ENCODE data around the gene ADRA2B. TPM values are rescaled to one million over a fixed set of nuclear protein-coding genes. Genes with fewer than 3 reads are reported as not detected.

ADRA2B gene
- not detected for polyA plus RNA-seq (2013, experiment 1 of 2)
- 0.01 TPM for polyA plus RNA-seq (2013, experiment 2 of 2)

DNA sequence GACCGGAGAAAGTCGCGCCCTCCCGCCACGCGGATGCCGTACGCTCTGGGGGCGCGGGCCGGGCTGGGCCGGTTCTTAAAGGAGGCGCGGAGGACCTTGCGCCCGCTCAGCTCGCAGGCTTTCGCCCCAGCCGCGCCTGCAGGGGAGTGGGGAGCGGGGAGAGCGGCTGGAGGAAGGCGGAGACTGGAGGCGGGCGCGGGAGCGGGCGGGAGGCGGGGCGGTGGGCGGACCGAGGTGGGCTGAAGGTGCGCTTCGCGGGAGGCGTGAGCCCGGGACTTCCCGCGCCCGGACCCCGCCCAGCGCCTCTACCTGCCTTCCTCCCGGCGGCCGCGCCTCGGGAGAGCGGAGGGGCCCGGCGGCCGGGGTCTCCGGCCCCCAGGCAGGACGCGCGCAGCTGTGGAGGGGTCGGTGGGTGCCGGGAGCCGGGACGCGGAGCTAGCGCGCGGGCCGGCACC lies at the start of gene ADRA2B:
ADRA2B (minus strand) TSS at position 148 of the 455 bp plus-strand sequence. CDS start 422 bp downstream, outside the sequence.
- Histone ChIP-seq H2BK15ac (ENCODE audit: low read depth, poor library complexity, severe bottlenecking) (no peak within 1 kb of the TSS), H3K4me3 (ENCODE audit: insufficient read depth in 1 of 2, low read depth in 1 of 2, low read length in 2 of 2) (peak within 1 kb of the TSS; percentile 47 to 63), H3K27ac (ENCODE audit: low read length, poor library complexity, severe bottlenecking) (no peak within 1 kb of the TSS), H3K4ac (ENCODE audit: low read depth in 1 of 2, low read length in 2 of 2) (no peak within 1 kb of the TSS), H3K79me1 (replicated peaks; ENCODE audit: low read length, poor library complexity, severe bottlenecking) (no peaks in the 10 kb centered on the region), H3K23ac (ENCODE audit: low read length in 2 of 2) (peak within 1 kb of the TSS in 1 of 2 experiments; percentile 66), H3K14ac (ENCODE audit: low read length in 2 of 2) (peak within 1 kb of the TSS in 1 of 2 experiments; percentile 50), H2AK5ac (ENCODE audit: low read length, severe bottlenecking) (no peak within 1 kb of the TSS), H3K4me1 (ENCODE audit: control insufficient read depth, insufficient read depth, low read depth, low read length) (peaks cover 15% of the 10 kb centered on the region), H3K9ac (ENCODE audit: low read length) (peak within 1 kb of the TSS; percentile 60), H3K9me3 (ENCODE audit: control insufficient read depth, low read length) (no peaks in the 10 kb centered on the region), H2AFZ (ENCODE audit: low read depth, low read length) (no peak within 1 kb of the TSS), H4K91ac (ENCODE audit: low read length) (no peak within 1 kb of the TSS), H3K27me3 (ENCODE audit: control insufficient read depth in 1 of 2, insufficient read depth in 1 of 2, low read length in 2 of 2) (peaks cover 74 to 80% of the 10 kb centered on the region in 2 experiments), H4K8ac (ENCODE audit: low read length) (no peak within 1 kb of the TSS), H2BK5ac (ENCODE audit: low read depth, low read length, poor library complexity, severe bottlenecking) (no peak within 1 kb of the TSS), H2BK12ac (ENCODE audit: low read length in 2 of 2) (no peak within 1 kb of the TSS), H3K18ac (ENCODE audit: low read depth in 1 of 2, low read length in 2 of 2) (no peak within 1 kb of the TSS), H3K4me2 (ENCODE audit: low read length, poor library complexity, severe bottlenecking) (peak within 1 kb of the TSS; percentile 85), H3K36me3 (ENCODE audit: control insufficient read depth in 1 of 2, insufficient read depth in 2 of 2, low read depth in 1 of 2, low read length in 2 of 2) (peaks cover 0 to 6% of the 10 kb centered on the region in 2 experiments), H2BK120ac (ENCODE audit: low read depth, low read length) (no peak within 1 kb of the TSS)
- 3% methylated on average over 29 of the region's 64 CpGs for WGBS
- DNase-seq = peak; percentile 30

DNA sequence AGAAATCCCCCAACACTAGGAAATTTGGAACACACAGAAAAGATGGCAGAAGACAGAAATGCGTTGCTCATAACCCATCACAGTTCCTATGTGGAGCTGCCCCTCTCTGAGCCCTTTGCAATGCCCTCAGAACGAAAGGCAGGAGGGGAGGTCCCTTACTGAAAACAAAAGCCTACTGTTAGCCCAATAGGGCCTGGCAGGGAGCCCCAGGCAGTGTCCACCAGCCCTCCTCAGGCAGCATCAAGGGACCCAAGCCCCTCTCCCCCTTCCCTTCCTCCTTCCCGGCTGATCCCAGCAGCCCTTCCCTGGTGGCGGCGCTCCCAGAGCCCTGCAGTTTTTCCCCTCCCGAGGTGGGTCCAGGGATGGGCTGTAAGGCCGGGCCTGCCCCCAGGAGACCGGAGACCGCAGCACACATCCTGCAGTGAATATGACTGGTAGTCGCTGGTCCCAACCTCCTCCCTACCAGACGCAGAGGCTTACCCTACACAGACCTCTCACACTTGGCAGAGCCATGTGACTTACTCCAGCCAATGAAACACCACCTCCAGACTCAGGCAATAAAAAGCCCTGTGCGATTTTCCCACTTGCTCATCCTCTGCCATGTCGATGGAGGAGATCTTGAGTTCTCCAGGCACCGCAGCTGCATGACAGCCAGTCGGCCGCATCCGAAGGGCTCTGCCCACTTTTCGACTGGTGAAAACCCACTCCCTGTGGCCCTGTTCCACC lies 48.3 kb upstream of the ADRA2B start:
- Histone ChIP-seq H3K36me3 (ENCODE audit: control insufficient read depth in 1 of 2, insufficient read depth in 2 of 2, low read depth in 1 of 2, low read length in 2 of 2) (no peaks in the 10 kb centered on the region), H2BK5ac (ENCODE audit: low read depth, low read length, poor library complexity, severe bottlenecking) (no peak overlapping the region), H2AFZ (ENCODE audit: low read depth, low read length) (no peak overlapping the region), H3K9me3 (ENCODE audit: control insufficient read depth, low read length) (peaks cover 6% of the 10 kb centered on the region), H3K4ac (ENCODE audit: low read depth in 1 of 2, low read length in 2 of 2) (no peak overlapping the region), H2BK120ac (ENCODE audit: low read depth, low read length) (no peak overlapping the region), H3K4me2 (ENCODE audit: low read length, poor library complexity, severe bottlenecking) (no peak overlapping the region), H3K4me1 (ENCODE audit: control insufficient read depth, insufficient read depth, low read depth, low read length) (peaks cover 2% of the 10 kb centered on the region), H3K9ac (ENCODE audit: low read length) (no peak overlapping the region), H3K4me3 (ENCODE audit: insufficient read depth in 1 of 2, low read depth in 1 of 2, low read length in 2 of 2) (no peak overlapping the region), H3K27ac (ENCODE audit: low read length, poor library complexity, severe bottlenecking) (no peak overlapping the region), H3K27me3 (ENCODE audit: control insufficient read depth in 1 of 2, insufficient read depth in 1 of 2, low read length in 2 of 2) (peaks cover 0 to 4% of the 10 kb centered on the region in 2 experiments), H2BK12ac (ENCODE audit: low read length in 2 of 2) (no peak overlapping the region), H2BK15ac (ENCODE audit: low read depth, poor library complexity, severe bottlenecking) (no peak overlapping the region), H3K18ac (ENCODE audit: low read depth in 1 of 2, low read length in 2 of 2) (no peak overlapping the region), H2AK5ac (ENCODE audit: low read length, severe bottlenecking) (no peak overlapping the region), H3K79me1 (replicated peaks; ENCODE audit: low read length, poor library complexity, severe bottlenecking) (no peaks in the 10 kb centered on the region), H4K8ac (ENCODE audit: low read length) (no peak overlapping the region), H3K14ac (ENCODE audit: low read length in 2 of 2) (no peak overlapping the region), H3K23ac (ENCODE audit: low read length in 2 of 2) (no peak overlapping the region), H4K91ac (ENCODE audit: low read length) (no peak overlapping the region)
- WGBS = 72% methylated on average over 18 of the region's 18 CpGs
- no peak for DNase-seq

DNA sequence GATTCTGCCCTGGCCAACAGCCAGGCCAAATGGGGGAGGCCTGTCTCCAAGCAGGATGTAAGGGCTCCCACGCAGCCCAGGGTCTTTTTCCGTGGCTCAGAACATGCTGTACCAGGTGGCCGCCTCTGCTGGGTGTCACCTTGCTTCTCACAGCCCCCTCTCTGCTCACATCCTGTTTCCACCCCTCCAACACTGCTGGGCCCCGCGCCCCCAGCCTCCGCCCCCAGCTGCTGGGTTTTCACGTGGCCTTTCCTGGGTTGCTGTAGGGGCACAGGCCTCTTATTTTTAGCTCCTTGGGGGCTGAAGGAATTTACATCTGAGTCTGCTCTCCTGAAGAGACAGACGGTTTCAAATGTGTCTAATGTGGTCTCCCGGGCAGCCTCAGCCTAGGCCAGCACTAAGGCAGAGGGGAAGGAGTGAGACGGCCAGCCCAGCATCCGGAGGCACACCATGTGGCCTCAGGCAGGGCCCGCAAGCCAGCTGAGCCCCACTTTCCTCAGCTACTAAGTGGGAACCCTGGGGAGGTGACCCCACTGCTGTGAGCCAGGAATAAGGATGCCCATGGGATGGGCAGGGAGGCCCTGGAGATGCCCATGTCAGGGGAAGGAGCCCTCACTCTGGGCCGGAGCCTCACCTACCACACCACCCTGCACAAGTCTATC lies 47.5 kb upstream of the ADRA2B start:
- Histone ChIP-seq H3K4me2 (ENCODE audit: low read length, poor library complexity, severe bottlenecking) (no peak overlapping the region), H4K91ac (ENCODE audit: low read length) (no peak overlapping the region), H3K9me3 (ENCODE audit: control insufficient read depth, low read length) (peaks cover 6% of the 10 kb centered on the region), H3K36me3 (ENCODE audit: control insufficient read depth in 1 of 2, insufficient read depth in 2 of 2, low read depth in 1 of 2, low read length in 2 of 2) (no peaks in the 10 kb centered on the region), H2AK5ac (ENCODE audit: low read length, severe bottlenecking) (no peak overlapping the region), H2BK12ac (ENCODE audit: low read length in 2 of 2) (no peak overlapping the region), H3K4me3 (ENCODE audit: insufficient read depth in 1 of 2, low read depth in 1 of 2, low read length in 2 of 2) (no peak overlapping the region), H2BK15ac (ENCODE audit: low read depth, poor library complexity, severe bottlenecking) (no peak overlapping the region), H3K23ac (ENCODE audit: low read length in 2 of 2) (no peak overlapping the region), H3K27me3 (ENCODE audit: control insufficient read depth in 1 of 2, insufficient read depth in 1 of 2, low read length in 2 of 2) (peaks cover 0 to 11% of the 10 kb centered on the region in 2 experiments), H2BK5ac (ENCODE audit: low read depth, low read length, poor library complexity, severe bottlenecking) (no peak overlapping the region), H4K8ac (ENCODE audit: low read length) (no peak overlapping the region), H3K9ac (ENCODE audit: low read length) (no peak overlapping the region), H2BK120ac (ENCODE audit: low read depth, low read length) (no peak overlapping the region), H3K18ac (ENCODE audit: low read depth in 1 of 2, low read length in 2 of 2) (no peak overlapping the region), H3K79me1 (replicated peaks; ENCODE audit: low read length, poor library complexity, severe bottlenecking) (no peaks in the 10 kb centered on the region), H3K4ac (ENCODE audit: low read depth in 1 of 2, low read length in 2 of 2) (no peak overlapping the region), H3K14ac (ENCODE audit: low read length in 2 of 2) (no peak overlapping the region), H2AFZ (ENCODE audit: low read depth, low read length) (no peak overlapping the region), H3K4me1 (ENCODE audit: control insufficient read depth, insufficient read depth, low read depth, low read length) (peaks cover 2% of the 10 kb centered on the region), H3K27ac (ENCODE audit: low read length, poor library complexity, severe bottlenecking) (no peak overlapping the region)
- no peak for DNase-seq
- 78% methylated on average over 13 of the region's 13 CpGs for WGBS

DNA sequence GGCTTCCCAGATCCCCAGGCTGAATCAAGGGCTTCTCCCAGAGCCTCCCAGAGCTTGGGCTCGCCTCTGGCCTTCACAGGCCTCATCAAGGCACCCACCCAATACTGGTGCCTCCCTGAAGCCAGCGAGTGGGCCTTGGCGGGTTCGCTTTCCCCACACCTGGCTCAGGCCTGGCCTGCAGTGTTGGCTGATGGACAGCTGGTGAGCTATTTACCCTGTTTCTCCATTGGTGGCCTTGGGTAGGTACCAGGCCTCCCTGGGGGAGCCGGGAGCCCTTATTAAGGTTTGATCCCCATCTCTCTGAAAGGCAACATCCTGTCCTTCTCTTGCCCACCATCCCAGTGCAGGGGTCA lies 47.0 kb upstream of the ADRA2B start:
- Histone ChIP-seq H3K4me2 (ENCODE audit: low read length, poor library complexity, severe bottlenecking) (no peak overlapping the region), H2AK5ac (ENCODE audit: low read length, severe bottlenecking) (no peak overlapping the region), H3K36me3 (ENCODE audit: control insufficient read depth in 1 of 2, insufficient read depth in 2 of 2, low read depth in 1 of 2, low read length in 2 of 2) (no peaks in the 10 kb centered on the region), H3K4me1 (ENCODE audit: control insufficient read depth, insufficient read depth, low read depth, low read length) (peaks cover 3% of the 10 kb centered on the region), H3K18ac (ENCODE audit: low read depth in 1 of 2, low read length in 2 of 2) (no peak overlapping the region), H3K27me3 (ENCODE audit: control insufficient read depth in 1 of 2, insufficient read depth in 1 of 2, low read length in 2 of 2) (peaks cover 0 to 16% of the 10 kb centered on the region in 2 experiments), H3K9me3 (ENCODE audit: control insufficient read depth, low read length) (peaks cover 6% of the 10 kb centered on the region), H4K91ac (ENCODE audit: low read length) (no peak overlapping the region), H2BK12ac (ENCODE audit: low read length in 2 of 2) (no peak overlapping the region), H2BK120ac (ENCODE audit: low read depth, low read length) (no peak overlapping the region), H4K8ac (ENCODE audit: low read length) (no peak overlapping the region), H3K27ac (ENCODE audit: low read length, poor library complexity, severe bottlenecking) (no peak overlapping the region), H3K14ac (ENCODE audit: low read length in 2 of 2) (no peak overlapping the region), H3K4ac (ENCODE audit: low read depth in 1 of 2, low read length in 2 of 2) (no peak overlapping the region), H3K4me3 (ENCODE audit: insufficient read depth in 1 of 2, low read depth in 1 of 2, low read length in 2 of 2) (no peak overlapping the region), H2BK5ac (ENCODE audit: low read depth, low read length, poor library complexity, severe bottlenecking) (no peak overlapping the region), H2BK15ac (ENCODE audit: low read depth, poor library complexity, severe bottlenecking) (no peak overlapping the region), H3K79me1 (replicated peaks; ENCODE audit: low read length, poor library complexity, severe bottlenecking) (no peaks in the 10 kb centered on the region), H3K9ac (ENCODE audit: low read length) (no peak overlapping the region), H3K23ac (ENCODE audit: low read length in 2 of 2) (no peak overlapping the region), H2AFZ (ENCODE audit: low read depth, low read length) (no peak overlapping the region)
- DNase-seq = no peak
- 89% methylated on average over 5 of the region's 5 CpGs for WGBS
